Stimulated activated CD8-positive, alpha-beta memory T cell treated with anti-CD3 and anti-CD28 coated beads, Interleukin-15, amount 100 ng/mL, for 24 hours (primary cell): ENCODE data around the gene STK38L.

Experiments
- DNase-seq: peaks from one replicate; pipeline ENCODE4 v3.0.0-alpha.2; 2020; ENCODE audit warnings: low read depth

The STK38L gene

DNA sequence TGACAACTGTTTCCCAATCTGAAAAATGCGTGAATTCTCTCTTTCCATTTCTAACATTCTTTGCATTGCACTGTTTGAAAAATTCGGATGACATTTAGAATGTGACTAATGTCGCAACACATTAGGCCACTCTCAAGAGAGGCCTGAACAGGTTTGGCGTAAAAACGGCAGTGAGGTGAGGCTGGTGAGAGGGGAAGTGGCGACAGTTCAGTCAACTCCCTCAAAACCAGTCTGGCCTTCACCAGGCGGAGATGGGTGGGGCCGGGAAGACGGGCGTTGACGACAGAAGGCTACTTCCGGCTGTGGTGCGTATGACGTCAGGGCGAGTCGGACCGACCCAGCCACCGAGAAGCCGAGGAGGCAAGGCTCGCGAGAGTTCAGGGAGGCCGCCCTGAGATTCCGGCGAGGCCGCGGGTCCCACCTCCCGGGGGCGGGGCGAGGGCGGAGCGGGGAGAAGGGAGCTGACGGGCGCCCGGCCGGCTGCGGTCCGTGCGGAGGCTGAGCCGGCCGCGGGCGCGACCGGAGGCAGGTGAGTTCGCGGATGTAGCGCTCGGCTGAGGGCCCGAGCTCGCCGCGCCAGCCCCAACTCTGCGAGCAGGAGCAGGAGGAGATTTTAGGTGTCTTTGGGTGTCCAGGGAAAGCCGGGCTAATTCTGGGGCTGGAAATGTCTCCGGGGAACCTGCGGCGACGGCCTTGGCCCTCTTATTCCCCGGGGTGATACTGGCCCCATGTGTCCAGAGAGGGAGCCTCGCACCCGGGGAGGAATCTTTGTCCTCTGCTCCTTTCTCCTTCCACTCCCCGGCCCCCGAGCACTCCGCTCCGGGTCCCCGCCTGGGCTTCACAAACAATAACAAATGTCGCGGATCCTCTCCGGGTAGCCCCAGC is at the start of gene STK38L:
Gene STK38L, plus strand, starts transcription at position 483 of the 885 bp plus-strand sequence. CDS start 53,435 bp downstream, outside the sequence.
- peak; percentile 91 for DNase-seq

GRCh38 chr12:27194644-27195043 is 49.4 kb upstream of the STK38L start:
- no peak for DNase-seq

- DNase-seq: no peak
Observed at GRCh38 chr12:27198036-27198435, 46.0 kb upstream of the STK38L start.

- no peak for DNase-seq
Observed at GRCh38 chr12:27199638-27200300, 44.3 kb upstream of the STK38L start.

DNA sequence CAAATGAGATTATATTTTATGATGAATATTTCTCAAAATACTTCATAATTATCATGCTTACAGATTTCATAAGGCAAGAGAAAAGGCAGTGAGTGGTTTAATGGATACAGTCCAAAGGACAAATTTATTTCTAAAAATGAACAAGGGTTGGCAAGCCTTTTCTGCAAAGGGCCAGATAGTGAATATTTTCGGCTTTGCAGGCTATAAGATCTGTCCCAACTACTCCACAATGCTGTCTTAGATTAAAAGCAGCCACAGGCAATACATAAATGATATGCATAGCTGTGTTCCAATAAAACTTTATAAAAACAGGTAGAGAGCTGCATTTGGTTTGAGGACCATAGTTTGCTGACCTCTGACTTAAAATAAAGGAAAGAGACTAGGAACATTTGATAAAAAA is 42.9 kb upstream of the STK38L start:
- DNase-seq: no peak

GRCh38 chr12:27206801-27207502 is 37.1 kb upstream of the STK38L start:
- no peak for DNase-seq

GRCh38 chr12:27207615-27208413 is 36.3 kb upstream of the STK38L start:
- DNase-seq: no peak

GRCh38 chr12:27208414-27208750 is 35.7 kb upstream of the STK38L start:
- no peak for DNase-seq

- no peak for DNase-seq
Observed at GRCh38 chr12:27209257-27209910, 34.7 kb upstream of the STK38L start.

- DNase-seq: no peak
Observed at GRCh38 chr12:27210187-27210586, 33.9 kb upstream of the STK38L start.

GRCh38 chr12:27212861-27213260 is 31.2 kb upstream of the STK38L start:
- DNase-seq: no peak

- DNase-seq: no peak
Observed at GRCh38 chr12:27213304-27213703, 30.8 kb upstream of the STK38L start.

DNA sequence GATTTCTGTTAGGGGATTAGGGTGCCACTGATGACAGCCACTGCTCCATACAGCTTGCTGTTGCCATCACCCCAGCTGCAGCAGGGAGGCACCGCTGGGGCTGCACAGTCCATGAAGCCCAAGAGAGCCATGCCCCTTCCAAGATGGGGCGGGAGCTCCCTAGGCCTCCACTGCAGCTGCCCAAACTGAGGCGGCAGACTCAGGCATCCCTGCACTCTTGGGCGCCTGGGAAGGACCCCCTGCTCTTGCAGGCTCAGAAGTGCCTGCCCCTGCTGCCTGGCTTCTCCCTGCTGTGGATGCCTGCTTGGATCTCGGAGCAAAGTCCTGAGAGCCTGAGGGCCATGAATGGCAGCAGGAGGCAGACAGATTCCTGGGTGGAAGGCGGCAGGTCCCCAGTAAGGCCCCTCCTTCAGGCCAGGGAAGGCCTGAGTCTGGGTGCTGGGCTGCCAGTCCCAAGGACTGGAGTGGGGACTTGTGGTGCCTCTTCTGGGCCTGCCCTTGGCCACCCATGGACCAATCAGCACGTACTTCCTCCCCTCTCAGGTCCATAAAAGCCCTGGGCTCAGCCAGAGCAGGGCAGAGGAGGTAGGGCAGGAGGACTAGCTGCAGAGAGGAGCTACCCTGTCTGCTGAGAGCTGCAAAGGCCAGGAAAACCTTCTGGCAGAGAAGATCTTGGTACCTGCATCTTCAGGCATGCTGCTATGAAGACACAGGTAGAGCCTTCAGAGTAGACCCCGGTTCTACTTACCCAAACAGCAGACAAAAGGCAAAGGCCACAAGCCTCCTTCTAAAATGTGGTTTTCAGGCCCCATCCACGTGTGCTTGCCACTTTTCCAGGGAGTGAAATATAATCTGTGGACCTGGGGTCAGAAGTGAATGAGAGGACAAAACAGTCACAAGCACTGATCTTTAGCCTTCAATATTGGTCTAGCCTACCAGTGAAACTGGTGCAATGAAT is 30.0 kb upstream of the STK38L start:
- no peak for DNase-seq

GRCh38 chr12:27217590-27217989 is 26.5 kb upstream of the STK38L start:
- DNase-seq: no peak

GRCh38 chr12:27219693-27220054 is 24.4 kb upstream of the STK38L start:
- no peak for DNase-seq

GRCh38 chr12:27220055-27220987 is 23.8 kb upstream of the STK38L start:
- no peak for DNase-seq

- DNase-seq: no peak
Observed at GRCh38 chr12:27220988-27221345, 23.1 kb upstream of the STK38L start.

DNA sequence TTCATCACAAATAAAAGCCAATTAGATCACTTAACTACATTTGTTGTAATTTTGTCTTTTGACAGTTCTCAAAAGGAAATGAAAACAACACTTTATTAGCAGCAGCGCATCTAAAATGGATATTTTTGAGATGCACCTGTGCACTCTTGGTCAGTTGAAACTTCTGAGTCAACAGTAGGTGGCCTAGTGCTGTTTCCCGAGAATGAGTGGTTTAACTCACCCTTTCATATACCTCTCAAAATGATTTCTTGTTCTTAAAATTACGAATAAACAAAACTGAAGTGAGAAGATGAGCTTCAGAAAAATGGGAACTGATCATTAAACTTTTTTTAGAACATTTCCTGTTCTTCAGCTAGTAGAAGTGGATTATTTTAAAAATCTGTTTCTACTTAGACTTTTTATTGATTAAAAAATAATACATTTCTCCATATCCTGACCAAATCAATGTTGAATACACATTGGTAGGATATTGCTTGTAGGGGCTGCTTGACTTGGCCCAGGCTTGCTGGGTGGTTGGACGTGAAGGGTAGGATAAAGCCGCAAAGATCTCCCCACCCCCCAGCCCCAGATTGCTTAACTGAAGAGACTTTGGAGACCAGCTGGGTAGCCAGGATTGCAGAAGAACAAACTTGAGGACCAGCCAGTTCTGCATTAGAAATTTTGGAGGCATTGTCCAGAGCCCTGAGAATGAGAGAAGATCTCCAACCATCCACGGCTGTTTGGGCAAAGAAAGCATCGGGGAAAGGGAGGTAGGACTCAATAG is 22.3 kb upstream of the STK38L start:
- no peak for DNase-seq
